GM18502 (cell line): ENCODE results near the gene FOXI3.
"Not testable (repeated sequence)": the region's sequence is repeated elsewhere in the genome, so short reads cannot be mapped to it uniquely, and the experiment has no call there.

Experiments
- ATAC-seq: cut with Tn5 transposase; IDR thresholded peaks from one replicate; pipeline ENCODE4 v1.9.1; 2021; ENCODE audit warnings: mild to moderate bottlenecking; ENCODE audit not compliant: unreplicated experiment, poor library complexity

Gene FOXI3

DNA sequence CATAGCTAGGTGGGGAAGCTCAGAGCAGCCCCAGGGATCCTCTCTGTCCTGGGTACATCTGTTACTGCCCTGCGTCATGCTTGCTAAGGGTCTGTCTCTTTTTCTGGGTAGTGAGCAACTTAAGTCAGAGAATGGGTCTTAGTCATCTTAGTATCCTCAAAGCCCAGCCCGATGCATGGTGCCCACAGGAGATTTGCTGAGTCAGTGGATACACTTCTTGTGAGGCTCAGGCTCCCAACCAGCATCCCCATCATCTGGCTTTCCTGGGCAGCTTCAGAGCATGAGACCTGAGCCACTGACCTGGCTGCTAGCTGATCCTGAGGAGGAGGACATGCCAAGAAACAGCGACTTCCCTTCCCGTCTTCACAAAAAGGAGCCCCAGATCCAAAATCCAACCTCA lies 10.0 kb downstream of the FOXI3 start:
- no peak for ATAC-seq

DNA sequence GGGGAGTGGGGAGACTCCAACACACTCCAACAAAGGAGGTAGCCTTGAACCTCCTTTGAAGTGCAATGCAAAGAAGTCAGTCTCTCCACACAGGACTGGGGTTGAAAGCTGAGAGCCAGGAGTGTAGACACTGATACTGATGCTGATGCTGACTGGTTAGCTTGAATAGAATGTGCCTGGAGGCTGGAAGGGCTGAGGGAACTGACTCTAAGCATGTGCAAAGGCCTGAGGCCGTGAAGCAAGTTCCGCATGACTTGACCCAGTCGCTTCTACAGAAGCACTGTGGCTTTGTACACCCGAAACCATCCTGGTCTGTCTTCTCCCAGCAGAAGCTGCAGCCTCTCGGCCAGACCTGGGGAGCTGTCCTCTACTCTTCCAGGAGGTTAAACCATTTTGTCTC lies 10.4 kb downstream of the FOXI3 start:
- ATAC-seq, result no peak

DNA sequence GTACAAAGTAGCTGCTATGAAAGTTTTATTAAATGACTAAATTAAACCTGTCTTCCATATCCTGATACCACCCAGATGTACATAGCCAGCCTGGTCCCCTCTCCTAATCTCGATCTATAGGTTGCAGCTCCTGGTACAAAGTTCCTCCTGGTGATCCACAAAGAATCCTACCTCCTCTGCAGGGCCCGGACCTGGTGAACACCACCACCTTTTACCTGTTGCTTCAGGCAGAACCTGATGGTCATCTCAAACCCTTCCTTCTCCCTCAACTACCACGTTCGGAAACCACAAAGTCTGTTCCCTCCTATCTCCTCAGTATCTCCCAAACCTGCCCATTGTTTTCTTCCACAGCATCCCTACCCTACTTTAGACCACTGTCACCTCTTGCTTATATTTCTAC lies 15.5 kb downstream of the FOXI3 start:
- no peak for ATAC-seq

DNA sequence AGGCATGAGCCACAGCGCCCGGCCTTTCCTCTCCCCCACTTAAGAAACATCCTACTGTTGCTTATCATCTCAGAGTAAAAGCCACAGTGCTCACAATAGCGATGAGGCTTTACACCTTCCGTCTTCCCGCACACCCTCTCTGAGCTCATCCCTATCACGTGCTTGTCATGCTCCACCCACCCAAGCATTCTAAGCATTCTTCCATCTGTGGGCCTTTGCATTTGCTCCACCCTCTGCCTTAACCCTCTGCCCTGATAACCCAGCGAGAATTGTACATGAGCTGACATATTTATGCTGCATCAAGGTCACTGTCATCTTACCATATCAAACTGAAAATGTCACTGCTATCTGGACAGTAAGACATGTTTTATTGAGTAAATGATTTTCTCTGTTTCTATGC lies 22.6 kb downstream of the FOXI3 start:
- no peak for ATAC-seq

DNA sequence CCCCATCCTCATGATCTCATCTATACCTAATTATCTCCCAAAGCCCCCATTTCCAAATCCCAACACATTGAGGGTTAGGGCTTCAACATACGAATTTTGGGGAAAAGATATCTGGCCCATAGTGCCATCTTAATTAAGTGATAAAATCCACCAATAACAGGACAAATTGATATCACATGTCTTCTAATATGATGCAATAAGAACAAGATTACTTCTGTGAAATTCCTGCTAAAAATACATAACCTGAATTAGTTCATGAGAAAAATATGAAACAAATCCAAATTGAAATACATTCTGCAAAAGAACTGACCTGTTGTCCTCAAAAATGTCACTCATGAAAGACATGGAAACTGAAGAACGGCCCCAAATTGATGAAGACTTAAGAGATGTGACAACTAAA lies 28.8 kb downstream of the FOXI3 start:
- no peak for ATAC-seq

DNA sequence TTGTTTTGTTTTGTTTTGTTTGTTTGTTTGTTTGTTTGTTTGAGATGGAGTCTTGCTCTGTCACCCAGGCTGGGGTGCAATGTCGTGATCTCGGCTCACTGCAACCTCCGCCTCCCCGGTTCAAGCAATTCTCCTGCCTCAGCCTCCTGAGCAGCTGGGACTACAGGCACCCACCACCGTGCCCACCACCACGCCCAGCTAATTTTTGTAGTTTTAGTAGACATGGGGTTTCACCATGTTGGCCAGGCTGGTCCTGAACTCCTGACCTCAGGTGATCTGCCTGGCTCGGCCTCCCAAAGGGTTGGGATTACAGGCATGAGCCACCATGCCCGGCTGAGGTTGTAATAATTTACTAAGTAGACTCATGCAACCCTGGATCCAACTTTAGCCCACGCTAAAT lies 33.4 kb downstream of the FOXI3 start:
- ATAC-seq, result not testable (repeated sequence)

DNA sequence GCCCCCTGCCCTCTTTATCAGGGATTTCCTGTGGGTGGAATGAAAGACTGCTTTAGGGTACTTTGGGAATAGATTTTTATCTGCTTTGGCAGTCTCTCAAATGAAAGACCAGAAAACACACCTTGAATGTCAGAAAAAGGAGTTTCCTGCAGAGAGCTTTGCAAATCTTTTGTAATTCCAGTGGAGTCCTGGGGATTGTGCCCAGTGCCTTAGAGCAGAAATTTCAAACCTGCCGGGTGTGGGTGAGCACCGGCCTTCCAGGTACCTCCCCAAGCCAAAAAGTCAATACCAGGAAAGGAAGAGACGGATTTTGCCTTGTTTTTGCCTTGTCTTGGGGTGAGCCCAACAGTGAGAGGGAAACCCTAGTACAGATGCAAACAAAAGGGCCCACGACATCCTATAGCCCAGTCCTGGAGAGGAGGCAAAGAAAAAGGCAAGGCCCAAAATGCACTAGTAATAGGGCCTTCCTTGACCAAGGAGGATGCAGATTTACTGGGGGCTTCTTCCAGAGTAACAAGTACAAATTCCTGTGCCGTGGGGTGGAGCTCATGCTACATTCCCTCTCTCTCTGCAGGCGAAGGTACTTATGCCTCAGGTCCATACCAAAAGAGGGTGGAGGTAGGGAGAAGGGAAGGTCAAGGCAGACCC lies 36.4 kb downstream of the FOXI3 start:
- no peak for ATAC-seq

DNA sequence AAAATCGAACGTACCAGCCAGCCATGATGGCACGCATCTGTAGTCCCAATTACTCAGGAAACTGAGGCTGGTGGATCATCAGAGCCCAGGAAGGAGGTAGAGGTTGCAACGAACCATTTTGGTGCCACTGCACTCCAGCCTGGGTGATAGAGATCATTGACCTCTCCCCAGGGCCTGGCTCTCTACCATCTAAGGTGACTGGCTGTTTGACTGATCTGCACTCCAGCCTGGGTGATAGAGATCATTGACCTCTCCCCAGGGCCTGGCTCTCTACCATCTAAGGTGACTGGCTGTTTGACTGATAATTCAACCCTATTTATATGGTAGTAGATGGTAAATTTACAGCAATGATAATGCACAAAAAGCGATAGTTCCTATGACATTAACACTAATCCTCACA lies 43.6 kb downstream of the FOXI3 start:
- ATAC-seq, result not testable (repeated sequence)

DNA sequence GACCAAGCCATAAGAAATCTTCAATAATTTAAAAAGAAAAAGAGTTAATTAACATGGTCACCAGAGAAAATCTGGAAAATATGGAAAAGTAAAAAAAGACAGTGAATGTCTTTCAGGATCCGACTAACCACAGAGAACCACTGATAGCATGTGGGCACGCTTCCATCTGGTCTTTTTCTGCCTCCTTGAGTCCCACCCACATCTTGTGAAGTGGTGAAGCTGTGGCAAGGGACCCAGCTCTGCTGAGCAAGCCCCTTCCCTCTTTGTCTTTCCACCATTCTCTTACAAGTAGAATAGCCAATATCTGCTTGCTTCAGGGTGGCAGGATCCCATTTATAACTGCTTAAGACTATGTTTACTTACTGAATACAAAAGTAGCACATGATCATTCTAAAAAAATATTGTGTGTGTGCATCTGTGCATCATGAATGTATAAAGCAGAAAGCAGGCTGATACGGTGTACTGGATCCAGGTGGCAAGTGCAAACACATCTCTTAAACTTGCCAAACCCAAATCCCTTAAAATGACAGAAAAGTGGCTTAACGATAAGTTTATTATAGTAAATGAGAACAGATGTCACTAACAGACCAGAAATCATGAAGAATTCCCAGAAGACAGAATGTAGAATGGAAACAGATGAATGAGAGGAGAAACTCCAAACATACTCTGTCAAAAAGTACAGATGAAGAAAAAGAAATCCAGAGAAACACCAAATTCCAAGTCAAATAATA lies 52.3 kb downstream of the FOXI3 start:
- ATAC-seq, result no peak

DNA sequence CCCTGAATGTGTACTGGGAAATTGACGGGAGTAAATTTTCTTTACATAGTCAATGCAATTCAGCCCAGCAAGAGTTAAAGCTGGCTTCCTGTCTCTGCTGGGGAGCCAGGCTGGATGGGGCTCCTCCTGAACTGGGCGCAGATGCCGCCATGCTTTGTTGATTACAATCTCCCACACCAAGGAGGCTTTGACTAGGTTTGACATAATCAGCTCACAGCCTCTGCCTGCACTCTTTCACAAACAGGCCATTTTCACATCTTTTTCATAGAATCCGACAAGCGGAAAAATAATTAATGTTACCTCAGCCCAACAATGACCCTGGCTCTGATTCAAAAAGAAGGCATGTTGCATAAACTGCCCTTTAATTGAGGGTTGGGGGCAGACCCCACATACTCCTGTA lies 54.3 kb downstream of the FOXI3 start:
- no peak for ATAC-seq
